GM12891 (cell line): ENCODE data around the gene IL10RA.

Experiments used
- PAX5 ChIP-seq: IDR thresholded peaks from 2 replicates; pipeline ENCODE4 v1.6.1; 2011; ENCODE audit warnings: low read length, moderate library complexity, mild to moderate bottlenecking; ENCODE audit not compliant: insufficient read depth, severe bottlenecking
- POLR2A ChIP-seq: IDR thresholded peaks from 2 replicates; pipeline ENCODE4 v1.6.1; 2011; ENCODE audit warnings: low read depth, low read length, control low read depth
- POLR2AphosphoS5 ChIP-seq: IDR thresholded peaks from 2 replicates; pipeline ENCODE4 v1.6.1; 2011; ENCODE audit warnings: low read depth, low read length, control low read depth
- POU2F2 ChIP-seq: IDR thresholded peaks from 2 replicates; pipeline ENCODE4 v1.6.1; 2011; ENCODE audit warnings: low read depth, mild to moderate bottlenecking, control low read depth, low read length, moderate library complexity
- TAF1 ChIP-seq: IDR thresholded peaks from 2 replicates; pipeline ENCODE4 v1.6.1; 2011; ENCODE audit warnings: low read depth, low read length, control low read depth

DNA sequence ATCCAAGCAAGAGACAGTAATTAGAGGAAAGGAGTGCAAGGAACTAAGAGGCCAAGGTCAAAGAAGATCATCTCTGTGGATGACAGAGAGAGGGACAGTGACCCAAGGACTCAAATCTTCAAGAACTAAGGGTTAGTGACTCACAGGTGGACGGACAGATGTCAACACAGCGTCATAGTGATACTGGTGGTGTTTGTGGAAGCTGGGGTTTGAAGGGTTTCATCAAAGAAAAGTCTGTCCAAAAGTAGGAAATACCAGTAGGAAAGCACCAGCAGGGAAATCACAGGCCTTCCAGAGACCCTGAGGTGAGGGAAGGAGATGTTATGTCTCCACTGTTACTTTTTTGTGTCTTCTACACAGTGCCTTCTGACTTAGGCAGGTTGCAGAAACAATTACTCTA is 32.2 kb downstream of the IL10RA start:
- TF ChIP-seq POLR2A (no peak), POU2F2 (no peak), PAX5 (no peak), POLR2AphosphoS5 (no peak), TAF1 (no peak)
